Measurements from ENCODE around the gene SNX24. TPM values are rescaled to one million over a fixed set of nuclear protein-coding genes. Genes with fewer than 3 reads are reported as not detected.
A peak's percentile ranks its signal among the peaks of the same experiment; 100 is the strongest.

SNX24 gene
- total RNA-seq, 1 experiment from 2014 or later = 23.5 TPM

- no peak overlapping the region for H3K4me3 Mint-ChIP-seq (ENCODE audit: low read depth, unreplicated experiment)
- CTCF ChIA-PET = no interaction called here
- no peaks in the 10 kb centered on the region for H3K27me3 Mint-ChIP-seq (ENCODE audit: unreplicated experiment)
- TF ChIP-seq, protein P1, sequence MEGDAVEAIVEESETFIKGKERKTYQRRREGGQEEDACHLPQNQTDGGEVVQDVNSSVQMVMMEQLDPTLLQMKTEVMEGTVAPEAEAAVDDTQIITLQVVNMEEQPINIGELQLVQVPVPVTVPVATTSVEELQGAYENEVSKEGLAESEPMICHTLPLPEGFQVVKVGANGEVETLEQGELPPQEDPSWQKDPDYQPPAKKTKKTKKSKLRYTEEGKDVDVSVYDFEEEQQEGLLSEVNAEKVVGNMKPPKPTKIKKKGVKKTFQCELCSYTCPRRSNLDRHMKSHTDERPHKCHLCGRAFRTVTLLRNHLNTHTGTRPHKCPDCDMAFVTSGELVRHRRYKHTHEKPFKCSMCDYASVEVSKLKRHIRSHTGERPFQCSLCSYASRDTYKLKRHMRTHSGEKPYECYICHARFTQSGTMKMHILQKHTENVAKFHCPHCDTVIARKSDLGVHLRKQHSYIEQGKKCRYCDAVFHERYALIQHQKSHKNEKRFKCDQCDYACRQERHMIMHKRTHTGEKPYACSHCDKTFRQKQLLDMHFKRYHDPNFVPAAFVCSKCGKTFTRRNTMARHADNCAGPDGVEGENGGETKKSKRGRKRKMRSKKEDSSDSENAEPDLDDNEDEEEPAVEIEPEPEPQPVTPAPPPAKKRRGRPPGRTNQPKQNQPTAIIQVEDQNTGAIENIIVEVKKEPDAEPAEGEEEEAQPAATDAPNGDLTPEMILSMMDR (IDR thresholded peaks at IDR 0.05; ENCODE audit: unreplicated experiment) = no peak
- H3K36me3 Mint-ChIP-seq (ENCODE audit: insufficient read depth, unreplicated experiment) = peaks cover 27% of the 10 kb centered on the region
- H3K27ac Mint-ChIP-seq (ENCODE audit: unreplicated experiment) = no peak overlapping the region
- H3K9me3 Mint-ChIP-seq (ENCODE audit: low read depth, unreplicated experiment) = no peaks in the 10 kb centered on the region
- BruUV-seq (replicated peaks) = no TSS peak
- DNase-seq = no peak
- intact Hi-C loops (cut with micrococcal nuclease; ENCODE audit: unreplicated experiment) = loop anchor here (10.0 kb wide), 1 partner anchor 182 kb away; no protein-coding TSS in a partner anchor
- H3K4me1 Mint-ChIP-seq (ENCODE audit: low read depth, unreplicated experiment) = peaks cover 23% of the 10 kb centered on the region
Observed at GRCh38 chr5:123033157-123033671, 187.8 kb downstream of the SNX24 start.

- H3K9me3 Mint-ChIP-seq (ENCODE audit: low read depth, unreplicated experiment) = no peaks in the 10 kb centered on the region
- CTCF ChIA-PET = interaction anchor here (0.5 to 1.5 kb wide), 6 partner anchors 11 to 519 kb away, joined by 3 to 4 read pairs (median 3); no protein-coding TSS in a partner anchor
- TF ChIP-seq, protein P1 (IDR thresholded peaks at IDR 0.05; ENCODE audit: unreplicated experiment) = no peak
- peaks cover 27% of the 10 kb centered on the region for H3K36me3 Mint-ChIP-seq (ENCODE audit: insufficient read depth, unreplicated experiment)
- H3K27ac Mint-ChIP-seq (ENCODE audit: unreplicated experiment) = peak overlapping the region; percentile 76
- peak overlapping the region; percentile 89 for H3K4me3 Mint-ChIP-seq (ENCODE audit: low read depth, unreplicated experiment)
- BruUV-seq (replicated peaks) = no TSS peak
- H3K4me1 Mint-ChIP-seq (ENCODE audit: low read depth, unreplicated experiment) = peaks cover 23% of the 10 kb centered on the region
- DNase-seq = peak; percentile 72
- intact Hi-C loops (cut with micrococcal nuclease; ENCODE audit: unreplicated experiment) = loop anchor here (2.0 to 10.0 kb wide), 3 partner anchors 53 to 188 kb away; partner anchors contain the start of genes PRDM6 and SNX24
- H3K27me3 Mint-ChIP-seq (ENCODE audit: unreplicated experiment) = no peaks in the 10 kb centered on the region
Observed at GRCh38 chr5:123035360-123035917, 190.0 kb downstream of the SNX24 start.

DNA sequence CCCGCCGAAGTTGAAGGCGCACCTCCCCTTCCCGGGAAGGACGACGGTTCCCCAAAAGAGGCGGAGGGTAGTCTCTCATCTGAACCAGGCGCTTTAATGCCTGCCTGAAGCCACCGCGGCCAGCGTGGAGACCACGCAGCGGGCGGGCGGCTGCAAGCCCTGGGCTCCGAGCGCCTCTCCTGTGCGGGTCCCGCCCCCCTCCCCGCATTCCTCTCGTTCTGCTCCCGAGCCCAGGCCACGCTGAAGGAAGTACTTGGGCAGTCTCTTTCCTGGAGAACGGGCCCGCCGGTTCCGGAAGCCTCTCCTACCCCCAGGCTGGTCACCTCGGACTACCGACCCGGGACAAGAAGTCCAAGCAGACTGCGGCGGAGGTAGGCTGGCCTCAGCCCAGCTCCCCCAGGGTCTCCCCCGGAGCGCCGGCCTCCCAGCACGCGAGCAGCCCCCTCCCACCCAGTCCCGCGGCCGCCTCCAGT lies 190.5 kb downstream of the SNX24 start:
- peak; percentile 69 for DNase-seq
- H3K4me1 Mint-ChIP-seq (ENCODE audit: low read depth, unreplicated experiment) = peaks cover 23% of the 10 kb centered on the region
- peaks cover 27% of the 10 kb centered on the region for H3K36me3 Mint-ChIP-seq (ENCODE audit: insufficient read depth, unreplicated experiment)
- intact Hi-C loops (cut with micrococcal nuclease; ENCODE audit: unreplicated experiment) = loop anchor here (2.0 to 10.0 kb wide), 3 partner anchors 53 to 189 kb away; partner anchors contain the start of genes PRDM6 and SNX24
- peak overlapping the region; percentile 89 for H3K4me3 Mint-ChIP-seq (ENCODE audit: low read depth, unreplicated experiment)
- CTCF ChIA-PET = interaction anchor here (0.7 to 1.5 kb wide), 3 partner anchors 54 to 332 kb away, joined by 3 to 4 read pairs (median 4); no protein-coding TSS in a partner anchor
- TF ChIP-seq, protein P1 (IDR thresholded peaks at IDR 0.05; ENCODE audit: unreplicated experiment) = no peak
- H3K27me3 Mint-ChIP-seq (ENCODE audit: unreplicated experiment) = no peaks in the 10 kb centered on the region
- no TSS peak for BruUV-seq (replicated peaks)
- peak overlapping the region; percentile 76 for H3K27ac Mint-ChIP-seq (ENCODE audit: unreplicated experiment)
- H3K9me3 Mint-ChIP-seq (ENCODE audit: low read depth, unreplicated experiment) = no peaks in the 10 kb centered on the region

DNA sequence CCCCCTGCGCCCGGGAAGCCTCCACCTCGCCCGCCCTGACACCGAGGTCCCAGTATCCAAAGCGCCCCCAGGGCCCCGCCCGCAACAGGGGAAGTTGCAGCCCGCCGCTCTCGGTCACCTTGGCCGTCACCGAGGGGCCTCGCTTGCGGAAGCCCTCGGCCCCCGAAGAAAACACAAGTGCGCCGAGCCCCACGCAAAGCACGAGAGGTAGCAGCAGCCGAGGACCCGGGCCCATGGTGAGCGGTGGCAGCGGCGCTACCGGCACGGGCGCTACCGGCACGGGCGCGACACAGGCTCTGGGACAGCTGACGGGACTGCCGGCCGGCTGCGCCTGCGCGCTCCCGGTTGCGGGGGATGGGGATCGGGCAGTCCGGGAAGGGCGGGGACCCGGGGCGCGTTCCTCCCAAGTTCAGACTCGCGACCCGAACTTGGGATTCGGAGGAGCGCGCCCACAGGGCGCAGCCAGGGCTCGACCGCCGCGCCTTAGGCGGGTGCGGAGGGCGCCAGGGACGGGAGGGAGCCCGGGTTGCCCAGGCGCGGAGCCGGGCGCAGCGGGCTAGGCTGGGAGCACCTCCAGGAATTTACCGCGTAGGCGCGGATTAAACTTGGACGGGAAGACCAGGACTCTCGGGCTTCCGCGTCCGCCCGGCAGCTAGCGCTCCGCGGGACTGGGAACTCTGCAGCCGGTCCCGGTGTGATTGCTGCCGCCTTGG lies 191.1 kb downstream of the SNX24 start, which contains the start of gene PPIC:
TSS of gene PPIC (minus strand) at position 335 of the 713 bp plus-strand sequence. CDS start at position 235, 100 bp downstream.
- Mint-ChIP-seq H3K27me3 (ENCODE audit: unreplicated experiment) (no peaks in the 10 kb centered on the region), H3K4me1 (ENCODE audit: low read depth, unreplicated experiment) (peaks cover 23% of the 10 kb centered on the region)

More for the DNA sequence above, 191.1 kb downstream of the SNX24 start, which contains the start of gene PPIC:
- peak; percentile 95 for DNase-seq
- TF ChIP-seq, protein P1 (IDR thresholded peaks at IDR 0.05; ENCODE audit: unreplicated experiment) = no peak
- Mint-ChIP-seq H3K9me3 (ENCODE audit: low read depth, unreplicated experiment) (no peaks in the 10 kb centered on the region), H3K4me3 (ENCODE audit: low read depth, unreplicated experiment) (peak within 1 kb of the TSS; percentile 89), H3K27ac (ENCODE audit: unreplicated experiment) (peak within 1 kb of the TSS; percentile 76), H3K36me3 (ENCODE audit: insufficient read depth, unreplicated experiment) (peaks cover 27% of the 10 kb centered on the region)
- CTCF ChIA-PET = no interaction called here
- no TSS peak for BruUV-seq (replicated peaks)
- intact Hi-C loops (cut with micrococcal nuclease; ENCODE audit: unreplicated experiment) = loop anchor here (5.0 to 10.0 kb wide), 2 partner anchors 178 to 189 kb away; partner anchors contain the start of gene SNX24
